SU-DHL-6 (cell line): Measurements from ENCODE around the gene LRP2BP.

Experiments
- H2AFZ ChIP-seq: fragments of 200-600 bp; sonication (generic); 2 replicates; pipeline ENCODE4 v1.6.1; 2014; ENCODE audit warnings: low read depth, mild to moderate bottlenecking, moderate library complexity, mixed read lengths, antibody characterized with exemption, low read length; ENCODE audit not compliant: severe bottlenecking
- H3F3A ChIP-seq: fragments of 200-600 bp; shearing (Covaris generic); 2 replicates; pipeline ENCODE4 v1.6.0; 2016; ENCODE audit warnings: antibody characterized with exemption, mild to moderate bottlenecking; ENCODE audit not compliant: insufficient read depth
- H3K27ac ChIP-seq: fragments of 200-600 bp; sonication (generic); 2 replicates; pipeline ENCODE4 v1.5.1; 2016; ENCODE audit warnings: low read depth, mild to moderate bottlenecking, low read length, moderate library complexity, mixed read lengths
- H3K27me3 ChIP-seq: fragments of 200-600 bp; sonication (generic), shearing (Covaris generic); 2 replicates; pipeline ENCODE4 v1.6.0; 2014; ENCODE audit warnings: mild to moderate bottlenecking, low read length
- H3K36me3 ChIP-seq: fragments of 200-600 bp; sonication (generic); 2 replicates; pipeline ENCODE4 v1.6.1; 2014; ENCODE audit warnings: mild to moderate bottlenecking, low read length, mixed read lengths
- H3K4me2 ChIP-seq: fragments of 300-600, 200-600 bp; shearing (Covaris generic), sonication (generic); 2 replicates; pipeline ENCODE4 v1.6.0; 2014; ENCODE audit warnings: low read length, low read depth, mild to moderate bottlenecking; ENCODE audit not compliant: poor library complexity, severe bottlenecking
- H3K4me3 ChIP-seq: fragments of 200-600 bp; sonication (generic); 2 replicates; pipeline ENCODE4 v1.5.1; 2014; ENCODE audit warnings: antibody characterized with exemption, low read length, mild to moderate bottlenecking, mixed read lengths; ENCODE audit not compliant: insufficient read depth, poor library complexity, severe bottlenecking
- H3K79me2 ChIP-seq: fragments of 200-600 bp; sonication (generic); 2 replicates; pipeline ENCODE4 v1.6.1; 2014; ENCODE audit warnings: mild to moderate bottlenecking, low read length, moderate library complexity; ENCODE audit not compliant: insufficient read depth
- H3K9ac ChIP-seq: fragments of 200-600 bp; sonication (generic); 2 replicates; pipeline ENCODE4 v1.7.0; 2014; ENCODE audit warnings: mild to moderate bottlenecking, low read length
- H3K9me2 ChIP-seq: fragments of 200-600 bp; sonication (generic); replicated peaks from 2 replicates; pipeline ENCODE4 v1.6.1; 2014; ENCODE audit warnings: low read length; ENCODE audit not compliant: insufficient read depth
- H3K9me3 ChIP-seq: fragments of 200-600 bp; sonication (generic); 2 replicates; pipeline ENCODE4 v1.6.1; 2014; ENCODE audit warnings: low read length, mixed read lengths; ENCODE audit not compliant: insufficient read depth
- H4K20me1 ChIP-seq: fragments of 200-600 bp; sonication (generic); 2 replicates; pipeline ENCODE4 v1.6.1; 2014; ENCODE audit warnings: low read depth, mild to moderate bottlenecking, antibody characterized with exemption, low read length, moderate library complexity, mixed read lengths
- CTCF ChIP-seq: fragments of 200-600 bp; sonication (generic); IDR thresholded peaks from one replicate; pipeline ENCODE4 v1.5.1; 2017; ENCODE audit warnings: antibody characterized with exemption, mild to moderate bottlenecking, low read length, moderate library complexity; ENCODE audit not compliant: insufficient read depth, poor library complexity, severe bottlenecking
- EZH2phosphoT487 ChIP-seq: fragments of 200-600 bp; sonication (generic), shearing (Covaris generic); conservative IDR thresholded peaks from 2 replicates; pipeline ENCODE4 v1.6.1; 2018; ENCODE audit warnings: mild to moderate bottlenecking, antibody characterized with exemption, low read length, moderate library complexity, mixed read lengths

The LRP2BP gene

GRCh38 chr4:185358514-185358913 lies 37.2 kb downstream of the LRP2BP start:
- Histone ChIP-seq H4K20me1 (no peaks in the 10 kb centered on the region), H3K36me3 (peaks cover 4% of the 10 kb centered on the region; the same call in 1 of the 2 replicates), H3K27me3 (no peaks in the 10 kb centered on the region), H3K4me2 (no peak overlapping the region), H3K4me3 (no peak overlapping the region), H3K27ac (no peak overlapping the region), H3F3A (0 out of 2 replicates have a peak, but pooled peaks cover 3% of the 10 kb centered on the region), H3K9ac (no peak overlapping the region), H3K9me2 (no peaks in the 10 kb centered on the region), H3K79me2 (no peaks in the 10 kb centered on the region), H3K9me3 (no peaks in the 10 kb centered on the region), H2AFZ (no peak overlapping the region)
- no peak for TF ChIP-seq EZH2phosphoT487
- no peak for TF ChIP-seq CTCF

- Histone ChIP-seq H3K9ac (no peak overlapping the region), H3K9me3 (no peaks in the 10 kb centered on the region), H3K79me2 (no peaks in the 10 kb centered on the region), H3K27ac (no peak overlapping the region), H4K20me1 (no peaks in the 10 kb centered on the region), H3K9me2 (no peaks in the 10 kb centered on the region), H3K36me3 (peaks cover 4% of the 10 kb centered on the region; the same call in 1 of the 2 replicates), H3K27me3 (no peaks in the 10 kb centered on the region), H3K4me2 (no peak overlapping the region), H3K4me3 (no peak overlapping the region), H3F3A (0 out of 2 replicates have a peak, but pooled peaks cover 3% of the 10 kb centered on the region), H2AFZ (no peak overlapping the region)
- TF ChIP-seq CTCF, result no peak
- no peak for TF ChIP-seq EZH2phosphoT487
Observed at GRCh38 chr4:185357733-185358440, 37.8 kb downstream of the LRP2BP start.

GRCh38 chr4:185357211-185357610 lies 38.5 kb downstream of the LRP2BP start:
- no peaks in the 10 kb centered on the region for H3K27me3 ChIP-seq
- H4K20me1 ChIP-seq, result no peaks in the 10 kb centered on the region
- H3K4me2 ChIP-seq, result no peak overlapping the region
- no peak overlapping the region for H2AFZ ChIP-seq
- peaks cover 4% of the 10 kb centered on the region; the same call in 1 of the 2 replicates for H3K36me3 ChIP-seq
- no peak overlapping the region for H3K9ac ChIP-seq
- no peaks in the 10 kb centered on the region for H3K9me3 ChIP-seq
- TF ChIP-seq CTCF (no peak), EZH2phosphoT487 (no peak)
- no peak overlapping the region for H3K4me3 ChIP-seq
- no peaks in the 10 kb centered on the region for H3K9me2 ChIP-seq
- H3K27ac ChIP-seq, result no peak overlapping the region
- H3K79me2 ChIP-seq, result no peaks in the 10 kb centered on the region
- 0 out of 2 replicates have a peak, but pooled peaks cover 3% of the 10 kb centered on the region for H3F3A ChIP-seq
